DMS153 treated with DMSO at 0.1 percent for 48 hours (cell line): ENCODE measurements around the gene GP1BA.
A peak's percentile ranks its signal among the peaks of the same experiment; 100 is the strongest.
"Not testable (repeated sequence)": the region's sequence is repeated elsewhere in the genome, so short reads cannot be mapped to it uniquely, and the experiment has no call there.

Experiments used
- DNase-seq: peaks from one replicate; lab custom pipeline; 2025; ENCODE audit not compliant: unreplicated experiment; lab: John Stamatoyannopoulos, UW

Gene GP1BA

DNA sequence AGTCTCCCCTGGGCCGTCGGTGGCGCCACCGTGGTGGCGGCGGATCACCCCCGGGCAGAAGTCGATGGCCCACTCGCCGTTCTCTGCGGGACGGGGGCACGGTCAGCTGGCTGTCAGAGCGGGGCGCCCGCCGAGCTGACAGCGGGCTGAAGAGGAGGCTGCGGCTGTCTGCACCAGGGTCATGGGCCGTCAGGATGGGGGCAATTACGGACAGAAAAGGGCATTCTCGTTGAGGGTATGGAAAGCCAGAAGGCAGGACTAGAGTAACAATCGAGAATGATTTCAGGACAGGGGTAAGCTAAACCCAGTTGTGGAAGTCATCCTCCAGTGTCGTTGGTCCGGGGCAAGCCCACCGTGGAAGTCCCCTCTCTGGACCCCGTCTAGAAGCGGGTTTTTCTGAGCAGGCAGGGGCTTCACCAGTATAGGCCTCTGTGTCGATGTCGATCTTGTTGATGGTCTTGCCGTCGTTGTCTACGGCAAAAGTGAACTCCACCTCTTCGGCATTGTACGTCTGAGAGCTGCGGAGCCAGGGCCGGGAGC, 30.9 kb upstream of the GP1BA start:
- no peak for DNase-seq

DNA sequence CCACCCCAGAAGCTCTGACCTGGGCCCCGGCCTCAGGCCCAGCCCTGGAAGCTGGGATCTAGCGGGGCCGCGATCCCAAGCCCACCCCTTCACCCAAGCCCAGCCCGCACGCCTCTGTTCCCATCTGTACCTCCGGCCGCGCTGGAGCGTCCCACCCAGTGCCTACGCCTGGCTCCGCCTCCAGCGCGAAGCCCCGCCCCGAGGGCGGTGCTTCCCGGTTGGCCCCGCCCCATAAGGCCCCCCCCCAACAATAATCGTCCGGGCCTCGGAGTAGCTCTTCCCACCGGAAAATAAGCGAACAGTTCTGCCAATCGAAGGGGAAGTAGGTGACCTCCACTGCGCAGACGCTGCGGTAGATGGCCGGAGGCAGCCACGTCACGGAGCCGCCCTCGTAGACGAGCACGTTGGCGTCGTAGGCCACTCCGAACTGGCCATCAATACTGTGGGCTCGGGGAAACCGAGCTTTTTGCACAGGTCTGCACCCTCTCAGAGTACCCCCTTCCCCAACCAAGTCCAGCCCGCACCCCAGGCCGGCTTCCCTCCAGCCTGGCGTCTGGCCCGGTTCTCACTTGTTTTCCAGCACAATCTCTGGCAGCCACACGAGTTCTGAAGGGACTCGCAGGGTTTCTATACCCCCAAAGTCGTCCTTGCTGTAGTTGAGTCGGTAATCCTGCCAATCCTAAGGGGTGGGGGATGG, 30.3 kb upstream of the GP1BA start:
- no peak for DNase-seq

DNA sequence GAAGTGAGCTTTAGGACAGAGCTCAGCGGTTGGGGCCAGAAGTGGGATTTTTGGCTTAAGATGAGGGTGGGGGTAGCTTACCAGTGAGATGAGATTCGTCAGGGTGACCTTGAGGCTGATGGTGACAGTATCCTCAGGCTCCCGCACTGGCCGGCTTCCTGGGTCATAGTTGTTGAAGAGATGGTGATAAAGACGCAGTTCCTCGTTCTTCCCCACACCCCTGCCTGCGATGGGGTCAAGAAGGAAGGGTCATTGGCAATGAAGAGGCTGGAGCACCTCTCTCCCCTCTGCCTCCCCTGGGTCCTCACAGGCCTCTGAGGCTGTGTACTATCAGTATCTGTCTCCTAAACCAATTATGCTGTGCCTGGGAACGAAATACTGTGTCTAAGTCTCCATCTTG, 29.5 kb upstream of the GP1BA start:
- no peak for DNase-seq

DNA sequence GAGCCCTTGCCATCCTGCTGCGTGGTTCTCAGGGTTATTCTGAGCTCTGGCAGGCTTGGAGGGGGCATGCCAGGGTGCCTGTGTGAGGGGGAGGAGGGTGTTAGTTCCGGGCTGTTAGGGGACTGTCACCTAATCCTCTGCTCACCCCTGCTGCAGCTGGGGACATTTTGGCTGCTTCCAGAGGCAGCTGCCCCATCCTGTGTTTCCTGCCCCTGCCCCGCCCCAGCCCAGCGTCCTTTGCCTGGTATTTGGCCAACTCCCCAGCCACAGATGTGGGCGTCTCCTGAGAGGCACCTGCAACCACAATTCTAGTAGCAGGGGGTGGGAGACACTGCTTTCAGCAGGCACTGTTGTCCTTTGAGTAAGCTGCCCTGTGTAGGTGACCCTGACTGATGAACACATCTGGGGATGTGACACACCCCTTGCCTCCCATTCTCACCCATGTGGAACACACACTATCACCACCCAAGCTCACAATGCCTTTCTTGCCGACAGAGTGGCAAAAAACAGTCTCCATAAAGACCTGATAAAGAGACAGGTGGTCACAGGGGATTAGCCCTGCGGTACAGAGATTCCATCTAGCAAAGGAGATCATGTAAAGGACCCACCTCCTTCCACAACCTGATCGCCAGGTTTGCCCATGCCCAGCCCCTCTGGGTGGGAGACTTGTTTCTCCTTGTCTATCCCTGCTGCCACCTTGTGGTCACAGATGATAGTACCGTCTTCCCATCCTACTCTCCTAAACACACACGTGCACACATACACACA, 28.8 kb upstream of the GP1BA start, which contains the start of gene CHRNE:
Gene CHRNE, minus strand, starts transcription at position 48 of the 768 bp plus-strand sequence. Its CDS starts 35 bp downstream, at position 13.
- DNase-seq, result peak; percentile 19

DNA sequence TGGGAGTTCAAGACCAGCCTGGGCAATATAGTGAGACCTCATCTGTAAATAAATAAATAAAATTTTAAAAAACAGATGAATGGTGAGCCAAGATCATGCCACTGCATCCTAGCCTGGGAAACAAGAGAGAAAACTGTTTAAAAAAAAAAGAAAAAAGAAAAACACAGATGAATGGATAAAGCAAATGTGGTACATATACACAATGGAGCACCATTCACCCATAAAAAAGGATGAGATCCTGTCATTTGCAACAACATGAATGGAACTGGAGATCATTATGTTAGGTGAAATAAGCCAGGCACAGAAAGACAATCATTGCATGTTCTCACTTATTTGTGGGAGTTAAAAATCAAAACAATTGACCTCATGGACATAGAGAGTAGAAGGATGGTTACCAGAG, 25.4 kb upstream of the GP1BA start:
- DNase-seq, result not testable (repeated sequence)

DNA sequence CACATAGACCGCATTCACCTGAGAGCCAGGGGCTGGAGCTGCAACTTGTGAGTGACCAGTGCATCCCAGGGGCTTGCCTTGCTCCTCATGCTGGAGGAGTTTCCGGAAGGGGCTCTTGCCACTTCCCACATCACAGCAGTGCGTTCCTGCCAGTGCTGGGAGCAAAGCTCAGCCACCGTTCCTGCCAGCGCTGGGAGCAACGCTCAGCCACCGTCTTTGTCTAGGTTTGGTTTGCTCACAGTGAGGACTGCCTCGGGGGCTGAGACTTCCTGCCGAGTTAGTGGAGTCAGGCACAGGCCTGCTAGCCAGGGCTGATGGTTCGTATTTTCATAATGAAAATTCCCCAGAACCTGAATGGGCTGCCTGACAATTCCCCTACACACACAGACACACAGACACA, 23.8 kb upstream of the GP1BA start:
- DNase-seq, result no peak

DNA sequence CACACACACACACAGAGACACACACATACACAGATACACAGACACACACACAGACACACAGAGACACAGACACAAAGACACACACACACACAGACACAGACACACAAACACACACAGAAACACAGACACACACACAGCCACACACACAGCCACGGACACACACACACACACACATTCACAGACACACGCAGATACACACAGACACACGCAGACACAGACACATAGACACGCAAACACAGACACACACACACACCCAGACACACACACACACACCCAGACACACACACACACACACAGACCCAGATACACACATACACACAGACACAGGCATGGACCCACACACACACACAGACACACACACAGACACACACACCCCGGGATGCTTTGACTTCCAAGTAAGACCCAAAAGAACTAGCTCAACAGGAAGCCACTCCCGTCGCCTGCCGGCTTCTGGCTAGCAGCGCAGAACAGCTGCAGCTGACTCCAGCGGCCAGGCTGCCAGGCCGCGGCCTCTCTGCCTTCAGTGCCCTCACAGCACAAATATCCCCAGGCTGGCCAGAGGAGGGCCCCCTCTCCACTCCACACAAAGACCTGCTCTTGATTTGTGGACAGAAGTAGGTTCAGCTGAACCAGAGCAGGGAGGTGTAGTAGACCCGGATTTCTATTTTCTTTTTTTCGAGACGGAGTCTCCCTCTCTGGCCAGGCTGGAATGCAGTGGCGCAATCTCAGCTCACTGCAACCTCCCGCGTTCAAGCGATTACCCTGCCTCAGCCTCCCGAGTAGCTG, 23.2 kb upstream of the GP1BA start:
- DNase-seq, result peak; percentile 38

DNA sequence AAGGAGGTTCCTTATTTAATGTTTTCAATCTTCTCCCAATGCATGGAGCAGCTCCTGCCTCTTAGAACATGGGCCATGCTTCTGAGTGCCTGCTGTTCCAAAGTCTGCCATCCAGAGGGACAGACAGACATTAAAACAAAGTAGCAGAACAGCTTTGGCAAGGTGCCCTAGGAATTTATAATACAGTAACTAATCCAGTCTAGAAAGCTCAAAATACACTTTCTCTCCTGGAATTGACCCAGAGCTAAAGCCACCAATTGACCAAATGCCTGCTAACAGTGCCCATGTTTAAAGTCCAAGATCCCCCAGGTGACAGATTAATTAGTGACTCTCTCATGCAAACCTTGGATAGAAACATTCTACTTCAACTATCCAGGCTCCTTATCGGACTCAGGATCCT, 18.1 kb upstream of the GP1BA start:
- DNase-seq, result no peak

DNA sequence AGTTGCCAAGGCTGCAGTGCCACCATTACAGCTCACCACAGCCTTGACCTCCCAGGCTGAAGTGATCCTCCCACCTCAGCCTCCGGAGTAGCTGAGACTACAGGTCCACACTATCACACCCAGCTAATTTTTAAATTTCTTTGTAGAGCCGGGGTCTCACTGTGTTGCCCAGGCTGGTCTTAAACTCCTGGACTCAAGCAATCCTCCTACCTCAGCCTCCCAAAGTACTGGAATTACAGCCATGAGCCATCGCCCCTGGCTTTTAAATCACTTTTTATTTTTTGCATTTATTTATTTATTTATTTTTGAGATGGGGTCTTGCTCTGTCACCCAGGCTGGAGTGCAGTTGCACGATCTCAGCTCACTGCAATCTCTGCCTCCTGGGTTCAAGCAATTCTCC, 17.5 kb upstream of the GP1BA start:
- DNase-seq, result not testable (repeated sequence)

DNA sequence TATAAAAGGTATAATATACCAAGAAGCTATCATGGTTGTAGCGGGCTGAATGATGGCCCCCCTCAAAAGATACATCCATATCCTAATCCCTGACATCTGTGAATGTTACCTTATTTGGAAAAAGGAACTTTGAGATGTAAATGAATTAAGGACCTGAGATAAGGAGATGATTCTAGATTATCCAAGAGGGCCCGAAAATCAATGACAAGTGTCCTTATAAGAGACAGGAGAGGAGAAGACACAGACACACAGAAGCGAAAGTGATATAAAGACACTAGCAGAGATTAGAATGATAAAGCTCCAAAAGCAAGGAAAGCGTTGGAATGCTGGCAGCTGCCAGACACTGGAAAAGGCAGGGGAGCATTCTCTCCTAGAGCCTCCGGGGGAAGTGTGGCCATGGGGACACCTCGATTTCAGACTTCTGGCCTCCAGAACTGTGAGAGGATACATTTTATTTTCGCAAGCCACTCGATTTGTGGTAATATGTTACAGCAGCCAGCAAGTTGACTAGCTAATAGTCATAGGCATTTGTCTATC, 12.5 kb upstream of the GP1BA start:
- no peak for DNase-seq

DNA sequence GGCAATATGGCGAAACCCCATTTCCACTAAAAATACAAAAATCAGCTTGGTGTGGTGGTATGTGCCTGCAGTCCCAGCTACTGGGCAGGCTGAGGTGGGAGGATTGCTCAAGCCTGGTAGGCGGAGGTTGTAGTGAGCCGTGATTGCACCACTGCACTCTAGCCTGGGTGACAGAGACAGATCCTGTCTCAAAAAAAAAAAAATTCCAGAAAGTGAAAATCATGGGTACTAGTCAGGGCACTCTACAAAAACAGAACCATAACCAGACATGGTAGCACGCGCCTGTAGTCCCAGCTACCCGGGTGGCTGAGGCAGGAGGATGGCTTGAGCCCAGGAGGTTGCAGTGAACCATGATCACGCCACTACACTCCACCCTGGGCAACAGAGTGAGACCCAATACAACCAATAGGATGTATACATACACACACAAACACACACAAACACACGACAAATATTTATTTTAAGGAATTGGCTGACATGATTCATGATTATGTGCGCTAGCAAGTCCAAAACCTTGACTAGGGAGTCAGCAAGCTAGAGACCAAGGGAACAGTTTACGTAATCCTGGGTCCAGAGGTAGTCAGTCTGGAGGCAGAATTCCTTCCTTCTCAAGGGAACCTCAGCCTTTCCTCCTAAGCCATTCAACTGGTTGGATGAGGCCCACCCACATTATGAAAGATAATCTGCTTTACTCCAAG, 11.6 kb upstream of the GP1BA start:
- no peak for DNase-seq

DNA sequence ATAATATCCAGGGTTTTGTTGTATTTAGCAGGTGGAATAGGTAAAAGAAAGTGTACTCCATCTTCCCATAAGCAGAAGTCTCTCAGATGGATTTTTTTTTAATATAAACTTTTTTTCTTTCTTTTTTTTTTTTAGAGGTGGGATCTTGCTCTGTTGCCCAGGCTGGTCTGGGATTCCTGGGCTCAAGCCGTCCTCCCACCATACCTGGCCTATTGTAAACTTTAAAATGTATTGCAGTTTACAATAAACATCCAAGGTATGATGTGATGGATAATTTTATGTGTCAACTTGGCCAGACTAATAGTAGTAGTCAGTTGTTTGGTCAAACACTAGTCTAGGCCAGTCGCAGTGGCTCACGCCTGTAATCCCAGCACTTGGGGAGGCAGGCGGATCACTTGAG, 10.8 kb upstream of the GP1BA start:
- no peak for DNase-seq

DNA sequence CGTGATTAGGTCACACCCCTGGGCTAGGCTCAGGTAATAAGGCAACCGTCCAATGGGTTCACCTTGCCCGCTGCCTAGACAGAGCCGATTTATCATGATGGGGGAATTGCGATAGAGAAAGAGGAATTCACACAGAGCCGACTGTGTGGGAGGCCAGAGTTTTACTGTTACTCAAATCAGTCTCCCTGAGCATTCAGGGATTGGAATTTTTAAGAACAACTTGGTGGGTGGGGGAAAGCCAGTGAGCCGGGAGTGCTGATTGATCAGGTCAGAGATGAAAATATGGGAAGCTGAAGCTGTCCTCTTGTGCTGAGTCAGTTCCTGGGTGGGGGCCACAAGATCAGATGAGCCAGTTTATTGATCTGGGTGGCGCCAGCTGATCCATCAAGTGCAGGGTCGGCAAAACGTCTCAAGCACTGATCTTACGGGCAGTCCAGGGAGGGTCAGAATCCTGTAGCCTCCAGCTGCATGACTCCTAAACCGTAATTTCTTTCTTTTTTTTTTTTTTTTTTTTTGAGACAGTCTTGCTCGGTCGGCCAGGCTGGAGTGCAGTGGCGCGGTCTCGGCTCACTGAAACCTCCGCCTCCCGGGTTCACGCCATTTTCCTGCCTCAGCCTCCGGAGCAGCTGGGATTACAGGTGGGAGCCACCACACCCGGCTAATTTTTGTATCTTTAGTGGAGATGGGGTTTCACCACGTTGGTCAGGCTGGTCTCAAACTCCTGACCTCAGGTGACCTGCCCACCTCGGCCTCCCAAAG, 5.3 kb upstream of the GP1BA start:
- not testable (repeated sequence) for DNase-seq

DNA sequence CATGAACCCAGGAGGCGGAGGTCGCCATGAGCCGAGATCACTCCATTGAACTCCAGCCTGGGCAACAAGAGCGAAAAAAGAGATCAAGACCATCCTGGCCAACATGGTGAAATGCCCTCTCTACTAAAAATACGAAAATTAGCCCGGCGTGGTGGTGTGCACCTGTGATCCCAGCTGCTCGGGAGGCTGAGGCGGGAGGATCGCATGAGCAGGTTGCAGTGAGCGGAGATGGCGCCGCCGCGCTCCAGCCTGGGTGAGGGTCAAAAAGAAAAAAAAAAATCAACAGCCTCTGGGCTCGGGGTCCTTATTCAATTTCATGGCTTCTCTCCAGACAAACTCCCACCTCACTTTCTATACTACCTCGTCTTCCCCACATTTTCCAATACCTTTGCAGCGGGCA, 3.2 kb upstream of the GP1BA start:
- no peak for DNase-seq

DNA sequence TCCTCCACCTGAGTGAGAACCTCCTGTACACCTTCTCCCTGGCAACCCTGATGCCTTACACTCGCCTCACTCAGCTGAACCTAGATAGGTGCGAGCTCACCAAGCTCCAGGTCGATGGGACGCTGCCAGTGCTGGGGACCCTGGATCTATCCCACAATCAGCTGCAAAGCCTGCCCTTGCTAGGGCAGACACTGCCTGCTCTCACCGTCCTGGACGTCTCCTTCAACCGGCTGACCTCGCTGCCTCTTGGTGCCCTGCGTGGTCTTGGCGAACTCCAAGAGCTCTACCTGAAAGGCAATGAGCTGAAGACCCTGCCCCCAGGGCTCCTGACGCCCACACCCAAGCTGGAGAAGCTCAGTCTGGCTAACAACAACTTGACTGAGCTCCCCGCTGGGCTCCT, 679 bp downstream of the GP1BA start:
- no peak for DNase-seq

DNA sequence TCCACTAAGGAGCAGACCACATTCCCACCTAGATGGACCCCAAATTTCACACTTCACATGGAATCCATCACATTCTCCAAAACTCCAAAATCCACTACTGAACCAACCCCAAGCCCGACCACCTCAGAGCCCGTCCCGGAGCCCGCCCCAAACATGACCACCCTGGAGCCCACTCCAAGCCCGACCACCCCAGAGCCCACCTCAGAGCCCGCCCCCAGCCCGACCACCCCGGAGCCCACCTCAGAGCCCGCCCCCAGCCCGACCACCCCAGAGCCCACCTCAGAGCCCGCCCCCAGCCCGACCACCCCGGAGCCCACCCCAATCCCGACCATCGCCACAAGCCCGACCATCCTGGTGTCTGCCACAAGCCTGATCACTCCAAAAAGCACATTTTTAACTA, 1.6 kb downstream of the GP1BA start:
- DNase-seq, result no peak

DNA sequence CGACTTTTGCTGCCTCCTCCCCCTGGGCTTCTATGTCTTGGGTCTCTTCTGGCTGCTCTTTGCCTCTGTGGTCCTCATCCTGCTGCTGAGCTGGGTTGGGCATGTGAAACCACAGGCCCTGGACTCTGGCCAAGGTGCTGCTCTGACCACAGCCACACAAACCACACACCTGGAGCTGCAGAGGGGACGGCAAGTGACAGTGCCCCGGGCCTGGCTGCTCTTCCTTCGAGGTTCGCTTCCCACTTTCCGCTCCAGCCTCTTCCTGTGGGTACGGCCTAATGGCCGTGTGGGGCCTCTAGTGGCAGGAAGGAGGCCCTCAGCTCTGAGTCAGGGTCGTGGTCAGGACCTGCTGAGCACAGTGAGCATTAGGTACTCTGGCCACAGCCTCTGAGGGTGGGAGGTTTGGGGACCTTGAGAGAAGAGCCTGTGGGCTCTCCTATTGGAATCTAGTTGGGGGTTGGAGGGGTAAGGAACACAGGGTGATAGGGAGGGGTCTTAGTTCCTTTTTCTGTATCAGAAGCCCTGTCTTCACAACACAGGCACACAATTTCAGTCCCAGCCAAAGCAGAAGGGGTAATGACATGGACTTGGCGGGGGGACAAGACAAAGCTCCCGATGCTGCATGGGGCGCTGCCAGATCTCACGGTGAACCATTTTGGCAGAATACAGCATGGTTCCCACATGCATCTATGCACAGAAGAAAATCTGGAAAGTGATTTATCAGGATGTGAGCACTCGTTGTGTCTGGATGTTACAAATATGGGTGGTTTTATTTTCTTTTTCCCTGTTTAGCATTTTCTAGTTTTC, 2.3 kb downstream of the GP1BA start:
- peak; percentile 3 for DNase-seq

DNA sequence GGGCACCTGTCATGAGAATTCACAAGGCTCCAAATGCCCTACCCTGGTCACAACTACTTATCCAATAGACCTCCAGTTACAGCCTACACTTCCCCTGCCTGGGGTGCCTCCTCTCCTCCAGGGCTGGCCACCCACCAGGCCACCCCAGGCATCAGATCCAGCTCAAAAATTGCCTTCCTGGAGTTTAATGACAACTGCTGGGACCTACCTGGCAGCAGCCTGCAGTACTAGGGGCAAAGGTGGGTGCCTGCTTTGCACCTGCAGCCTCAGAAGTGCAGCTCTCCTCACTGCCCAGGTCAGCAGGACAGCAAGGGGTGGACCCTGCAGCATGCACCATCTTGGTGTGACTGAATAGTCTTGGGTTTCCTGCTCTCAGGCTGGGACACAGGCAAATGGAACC, 3.6 kb downstream of the GP1BA start:
- DNase-seq, result no peak

DNA sequence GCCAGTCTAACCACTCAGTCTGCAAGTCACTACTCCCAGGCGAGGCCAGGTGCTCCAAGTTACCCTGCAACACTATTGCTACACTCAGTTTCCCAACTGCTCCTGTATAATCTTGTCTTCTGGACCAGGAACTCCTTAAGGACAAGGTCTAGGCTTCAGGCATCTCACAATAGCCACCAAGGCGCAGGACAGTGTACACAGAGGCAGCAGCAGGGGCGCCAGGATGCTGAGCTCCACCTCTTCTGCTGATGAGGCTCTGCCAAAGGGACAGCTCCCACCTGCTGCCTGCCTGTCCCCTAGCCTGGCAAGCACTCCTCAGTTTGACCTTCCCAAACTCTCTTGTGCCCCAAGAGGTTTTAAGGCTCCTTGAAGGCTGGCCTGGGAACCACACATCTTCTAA, 4.4 kb downstream of the GP1BA start:
- no peak for DNase-seq
